GM10248 (cell line): ENCODE results near the gene INHBC.

ENCODE experiments used
- CTCF ChIA-PET: fragments of 300-600 bp; sonication (Branson Sonifier 250); formaldehyde crosslinking; extraction: SDS; loops from one replicate; lab custom pipeline; 2021; ENCODE audit warnings: antibody characterized with exemption; lab: Yijun Ruan, JAX
- POLR2A ChIA-PET: fragments of 350-650 bp; sonication (Branson Sonifier 250); formaldehyde crosslinking; extraction: SDS; loops from one replicate; lab custom pipeline; 2020; ENCODE audit warnings: antibody characterized with exemption; lab: Yijun Ruan, JAX
- DNase-seq: peaks from one replicate; pipeline ENCODE4 v3.0.0; 2012; ENCODE audit errors: extremely low spot score
- CTCF ChIP-seq: IDR thresholded peaks from 2 replicates; pipeline ENCODE4 v1.5.1; 2012; ENCODE audit warnings: mild to moderate bottlenecking, low read depth; ENCODE audit errors: extremely low read depth, missing control alignments, control extremely low read depth

INHBC gene

GRCh38 chr12:57460841-57461275, 26.3 kb downstream of the INHBC start:
- TF ChIP-seq CTCF = no peak
- CTCF ChIA-PET = interaction anchor here (0.8 to 10.2 kb wide), 11 partner anchors 7 to 247 kb away, joined by 3 to 200 read pairs (median 12); partner anchors contain the start of genes ARHGAP9 and INHBE
- no peak for DNase-seq
- POLR2A ChIA-PET = no interaction called here

DNA sequence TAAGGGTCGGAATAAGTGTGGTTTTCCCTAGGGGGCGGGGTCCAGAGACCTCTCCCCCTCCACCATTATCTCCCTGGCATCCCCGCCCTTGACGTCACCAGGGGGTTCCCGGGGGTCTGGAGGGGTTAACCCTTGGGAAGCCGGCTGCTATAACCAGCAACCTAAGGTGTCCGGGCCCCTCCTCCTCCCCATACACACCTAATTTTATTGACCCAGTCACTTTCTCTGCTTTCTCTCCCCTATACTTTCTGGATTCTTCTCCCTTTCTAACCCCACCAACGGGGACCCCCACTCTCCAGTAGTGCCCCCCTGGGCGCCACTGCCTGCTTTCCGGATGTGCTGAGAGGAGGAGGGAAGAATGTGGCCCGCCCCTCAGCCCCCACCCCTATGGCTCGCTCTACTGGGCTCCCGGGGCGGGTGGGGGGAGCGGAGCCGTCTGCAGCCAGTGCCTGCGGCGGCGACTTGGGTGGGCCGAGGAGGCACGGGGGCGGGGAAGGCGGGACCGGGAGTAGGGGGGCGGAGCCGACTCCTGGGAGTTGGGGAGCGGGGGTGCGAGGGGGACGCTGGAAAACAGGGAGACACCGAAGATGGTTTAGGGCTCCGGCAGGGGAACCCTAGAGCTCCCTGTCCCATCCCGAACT, 26.8 kb downstream of the INHBC start:
- CTCF ChIA-PET = interaction anchor here (0.8 to 10.2 kb wide), 13 partner anchors 8 to 248 kb away, joined by 3 to 200 read pairs (median 8); partner anchors contain the start of genes ARHGAP9, INHBC and INHBE
- no peak for TF ChIP-seq CTCF
- peak; percentile 64 for DNase-seq
- POLR2A ChIA-PET = no interaction called here

- ChIA-PET POLR2A (no interaction called here), CTCF (interaction anchor here (0.6 to 9.5 kb wide), 13 partner anchors 8 to 248 kb away, joined by 3 to 171 read pairs (median 5); partner anchors contain the start of genes ARHGAP9, B4GALNT1, INHBC and INHBE)
- peak; percentile 40 for DNase-seq
- TF ChIP-seq CTCF = no peak
These were observed 27.3 kb downstream of the INHBC start for GRCh38 chr12:57461917-57462250.

- ChIA-PET POLR2A (no interaction called here), CTCF (interaction anchor here (0.6 to 9.5 kb wide), 21 partner anchors 9 to 249 kb away, joined by 3 to 171 read pairs (median 5); partner anchors contain the start of genes ARHGAP9, B4GALNT1, INHBC and INHBE)
- TF ChIP-seq CTCF = peak; percentile 91
- peak; percentile 94 for DNase-seq
These were observed 27.8 kb downstream of the INHBC start for GRCh38 chr12:57462251-57462911.

DNA sequence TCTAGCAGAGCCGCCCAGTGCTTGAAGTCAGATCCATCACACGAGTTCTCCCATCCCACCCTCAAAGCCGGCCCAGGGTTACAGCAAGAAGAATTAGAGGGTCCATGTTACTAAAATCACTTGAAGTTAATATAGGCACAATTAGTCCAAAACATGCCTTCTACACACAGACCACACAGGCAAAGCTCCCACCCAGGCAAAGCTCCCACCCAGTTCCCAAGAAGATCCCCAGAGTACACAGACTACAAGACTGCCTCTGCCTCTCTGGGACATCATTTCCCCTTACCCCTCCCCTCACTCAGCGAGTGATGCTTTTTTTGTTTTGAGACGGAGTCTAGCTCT, 28.3 kb downstream of the INHBC start:
- ChIA-PET CTCF (interaction anchor here (0.7 to 9.5 kb wide), 21 partner anchors 9 to 248 kb away, joined by 3 to 171 read pairs (median 4); partner anchors contain the start of genes ARHGAP9, B4GALNT1, INHBC and INHBE), POLR2A (no interaction called here)
- no peak for DNase-seq
- TF ChIP-seq CTCF = no peak

DNA sequence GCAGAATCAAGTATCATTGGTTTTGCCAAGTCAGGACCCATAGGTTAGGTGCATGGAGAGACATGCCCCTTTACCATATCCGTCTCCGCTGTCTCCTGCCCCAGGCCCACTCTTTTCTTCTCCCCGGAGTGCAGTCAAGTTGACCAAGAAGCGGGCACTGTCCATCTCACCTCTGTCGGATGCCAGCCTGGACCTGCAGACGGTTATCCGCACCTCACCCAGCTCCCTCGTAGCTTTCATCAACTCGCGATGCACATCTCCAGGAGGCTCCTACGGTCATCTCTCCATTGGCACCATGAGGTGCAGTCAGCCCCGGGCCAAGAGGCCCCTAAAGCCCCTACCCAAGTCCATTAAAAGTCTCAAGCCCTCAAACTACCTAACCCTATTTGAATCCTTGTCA, 30.0 kb downstream of the INHBC start:
- DNase-seq = no peak
- ChIA-PET CTCF (interaction anchor here (1.1 to 9.5 kb wide), 4 partner anchors 11 to 22 kb away, joined by 3 to 171 read pairs (median 33); partner anchors contain the start of genes ARHGAP9 and INHBE), POLR2A (interaction anchor here (0.6 kb wide), 1 partner anchor 16 kb away, joined by 3 read pairs; no protein-coding TSS in a partner anchor)
- no peak for TF ChIP-seq CTCF
